Effector memory CD4-positive, alpha-beta T cell (primary cell): ENCODE data around the gene TOP2A.
A peak's percentile ranks its signal among the peaks of the same experiment; 100 is the strongest.

Experiments used
- DNase-seq, 3 donors: peaks; one replicate each; pipeline ENCODE4 v3.0.0-alpha.2; 2020
- H3K27ac ChIP-seq: 2 replicates; pipeline ENCODE4 v1.7.0; 2013; ENCODE audit warnings: mild to moderate bottlenecking, low read length, moderate library complexity; ENCODE audit not compliant: insufficient read depth, poor library complexity, severe bottlenecking
- H3K27me3 ChIP-seq: replicated peaks from 2 replicates; pipeline ENCODE4 v1.7.0; 2013; ENCODE audit warnings: mild to moderate bottlenecking, low read length; ENCODE audit not compliant: insufficient read depth, control insufficient read depth, poor library complexity, severe bottlenecking
- H3K36me3 ChIP-seq: 2 replicates; pipeline ENCODE4 v1.7.0; 2013; ENCODE audit warnings: mild to moderate bottlenecking, low read length, moderate library complexity; ENCODE audit not compliant: control insufficient read depth, insufficient read depth
- H3K4me1 ChIP-seq: 2 replicates; pipeline ENCODE4 v1.7.0; 2013; ENCODE audit warnings: low read length, mild to moderate bottlenecking; ENCODE audit not compliant: control insufficient read depth, insufficient read depth, poor library complexity, severe bottlenecking
- H3K4me3 ChIP-seq: 2 replicates; pipeline ENCODE4 v1.7.0; 2013; ENCODE audit warnings: low read length, low read depth, mild to moderate bottlenecking; ENCODE audit not compliant: insufficient read depth, poor library complexity, severe bottlenecking
- H3K9me3 ChIP-seq: 2 replicates; pipeline ENCODE4 v1.7.0; 2013; ENCODE audit warnings: mild to moderate bottlenecking, low read length, moderate library complexity; ENCODE audit not compliant: control insufficient read depth
- total RNA-seq, 3 donors: gene quantifications; one replicate each; lab custom pipeline; 2026; lab: John Stamatoyannopoulos, UW

Gene TOP2A
- 7.0 to 13.0 (median 11.1) reads per million in 3 donors for total RNA-seq

GRCh38 chr17:40417609-40418427 is at the start of gene TOP2A:
Gene TOP2A, minus strand, starts transcription at chr17:40417896. Its CDS starts 105 bp downstream, at chr17:40417791.
- no peaks in the 10 kb centered on the region for H3K27me3 ChIP-seq
- peak; percentile 91 to 95 (median 94) for DNase-seq
- H3K4me3 ChIP-seq = peak within 1 kb of the TSS; percentile 73
- H3K9me3 ChIP-seq = no peaks in the 10 kb centered on the region
- H3K36me3 ChIP-seq = no peaks in the 10 kb centered on the region
- H3K4me1 ChIP-seq = no peaks in the 10 kb centered on the region
- peak within 1 kb of the TSS; percentile 55 for H3K27ac ChIP-seq

- H3K4me3 ChIP-seq = no peak overlapping the region
Measured at GRCh38 chr17:40467281-40467867, 49.7 kb upstream of the TOP2A start.

GRCh38 chr17:40466298-40466971 is 48.7 kb upstream of the TOP2A start:
- Histone ChIP-seq H3K27ac (no peak overlapping the region), H3K4me1 (no peaks in the 10 kb centered on the region), H3K36me3 (no peaks in the 10 kb centered on the region), H3K4me3 (no peak overlapping the region), H3K27me3 (no peaks in the 10 kb centered on the region), H3K9me3 (no peaks in the 10 kb centered on the region)
- DNase-seq = no peak

More at GRCh38 chr17:40467281-40467867, 49.7 kb upstream of the TOP2A start:
- Histone ChIP-seq H3K9me3 (no peaks in the 10 kb centered on the region), H3K27ac (no peak overlapping the region), H3K27me3 (no peaks in the 10 kb centered on the region), H3K4me1 (no peaks in the 10 kb centered on the region), H3K36me3 (no peaks in the 10 kb centered on the region)
- DNase-seq = no peak

GRCh38 chr17:40464392-40464855 is 46.7 kb upstream of the TOP2A start:
- Histone ChIP-seq H3K4me1 (no peaks in the 10 kb centered on the region), H3K27me3 (no peaks in the 10 kb centered on the region), H3K27ac (no peak overlapping the region), H3K36me3 (no peaks in the 10 kb centered on the region), H3K9me3 (no peaks in the 10 kb centered on the region), H3K4me3 (no peak overlapping the region)
- no peak for DNase-seq

- Histone ChIP-seq H3K4me3 (no peak overlapping the region), H3K36me3 (no peaks in the 10 kb centered on the region), H3K4me1 (no peaks in the 10 kb centered on the region), H3K27me3 (no peaks in the 10 kb centered on the region), H3K9me3 (no peaks in the 10 kb centered on the region), H3K27ac (no peak overlapping the region)
- DNase-seq = no peak
Measured at GRCh38 chr17:40463122-40463550, 45.4 kb upstream of the TOP2A start.

GRCh38 chr17:40462343-40463121 is 44.8 kb upstream of the TOP2A start:
- Histone ChIP-seq H3K27ac (no peak overlapping the region), H3K4me3 (no peak overlapping the region)

GRCh38 chr17:40461732-40462342 is 44.1 kb upstream of the TOP2A start:
- Histone ChIP-seq H3K4me3 (no peak overlapping the region), H3K9me3 (no peaks in the 10 kb centered on the region), H3K27me3 (no peaks in the 10 kb centered on the region), H3K36me3 (no peaks in the 10 kb centered on the region), H3K4me1 (no peaks in the 10 kb centered on the region), H3K27ac (no peak overlapping the region)
- no peak for DNase-seq

More at GRCh38 chr17:40462343-40463121, 44.8 kb upstream of the TOP2A start:
- no peak for DNase-seq
- Histone ChIP-seq H3K36me3 (no peaks in the 10 kb centered on the region), H3K9me3 (no peaks in the 10 kb centered on the region), H3K4me1 (no peaks in the 10 kb centered on the region), H3K27me3 (no peaks in the 10 kb centered on the region)

- H3K4me1 ChIP-seq = no peaks in the 10 kb centered on the region
- H3K27ac ChIP-seq = no peak overlapping the region
- H3K36me3 ChIP-seq = no peaks in the 10 kb centered on the region
- H3K27me3 ChIP-seq = no peaks in the 10 kb centered on the region
- H3K4me3 ChIP-seq = no peak overlapping the region
- H3K9me3 ChIP-seq = no peaks in the 10 kb centered on the region
- DNase-seq = no peak
Measured at GRCh38 chr17:40460968-40461731, 43.5 kb upstream of the TOP2A start.

- no peaks in the 10 kb centered on the region for H3K36me3 ChIP-seq
- H3K4me3 ChIP-seq = no peak overlapping the region
- no peaks in the 10 kb centered on the region for H3K4me1 ChIP-seq
- H3K27ac ChIP-seq = no peak overlapping the region
- H3K27me3 ChIP-seq = no peaks in the 10 kb centered on the region
- H3K9me3 ChIP-seq = no peaks in the 10 kb centered on the region
- no peak for DNase-seq
Measured at GRCh38 chr17:40460604-40460967, 42.9 kb upstream of the TOP2A start.
